H9 (cell line): ENCODE results near the gene SQOR. TPM values are rescaled to one million over a fixed set of nuclear protein-coding genes. Genes with fewer than 3 reads are reported as not detected.

Experiments
- DNase-seq: peaks from one replicate; pipeline ENCODE4 v3.0.0-alpha.2; 2017
- H2AFZ ChIP-seq: one replicate; pipeline ENCODE4 v1.6.1; 2013; ENCODE audit warnings: mild to moderate bottlenecking, low read length, control low read depth, moderate library complexity
- H2AK5ac ChIP-seq: 2 replicates; pipeline ENCODE4 v1.6.1; 2013; ENCODE audit warnings: low read length, control low read depth, mixed read lengths; ENCODE audit not compliant: insufficient read length
- H2BK120ac ChIP-seq: one replicate; pipeline ENCODE4 v1.6.1; 2013; ENCODE audit warnings: low read depth, mild to moderate bottlenecking, low read length, control low read depth, inconsistent platforms; ENCODE audit not compliant: poor library complexity, severe bottlenecking
- H2BK12ac ChIP-seq: 2 replicates; pipeline ENCODE4 v1.6.1; 2013; ENCODE audit warnings: low read length, control low read depth, mixed read lengths, low read depth; ENCODE audit not compliant: insufficient read length
- H2BK15ac ChIP-seq: 2 replicates; pipeline ENCODE4 v1.6.1; 2013; ENCODE audit warnings: low read depth, low read length, control low read depth
- H2BK20ac ChIP-seq: one replicate; pipeline ENCODE4 v1.6.1; 2013; ENCODE audit warnings: low read depth, mild to moderate bottlenecking, low read length, control low read depth, inconsistent platforms; ENCODE audit not compliant: poor library complexity, severe bottlenecking
- H2BK5ac ChIP-seq: 2 replicates; pipeline ENCODE4 v1.6.1; 2013; ENCODE audit warnings: low read length, control low read depth, mixed read lengths; ENCODE audit not compliant: insufficient read length
- H3K14ac ChIP-seq: 2 replicates; pipeline ENCODE4 v1.6.1; 2013; ENCODE audit warnings: low read length, control low read depth; ENCODE audit not compliant: insufficient read depth
- H3K18ac ChIP-seq: 2 replicates; pipeline ENCODE4 v1.6.1; 2013; ENCODE audit warnings: low read depth, mild to moderate bottlenecking, mixed read lengths, low read length, control low read depth; ENCODE audit not compliant: insufficient read length
- H3K23ac ChIP-seq: 2 replicates; pipeline ENCODE4 v1.6.1; 2013; ENCODE audit warnings: low read length, control low read depth, mixed read lengths, low read depth; ENCODE audit not compliant: insufficient read length
- H3K23me2 ChIP-seq: 2 replicates; pipeline ENCODE4 v1.6.1; 2013; ENCODE audit warnings: low read depth, mild to moderate bottlenecking, mixed read lengths, low read length, control low read depth; ENCODE audit not compliant: insufficient read length, poor library complexity, severe bottlenecking
- H3K27ac ChIP-seq: 2 replicates; pipeline ENCODE4 v1.5.1; 2013; ENCODE audit warnings: low read length, control low read depth, mixed read lengths, low read depth; ENCODE audit not compliant: insufficient read length
- H3K27me3 ChIP-seq: 2 replicates; pipeline ENCODE4 v1.6.1; 2013; ENCODE audit warnings: low read length, control low read depth, inconsistent platforms; ENCODE audit not compliant: insufficient read depth
- H3K4ac ChIP-seq: 2 replicates; pipeline ENCODE4 v1.6.1; 2013; ENCODE audit warnings: low read depth, mild to moderate bottlenecking, control low read depth, inconsistent platforms, low read length, moderate library complexity
- H3K4me1 ChIP-seq: 2 replicates; pipeline ENCODE4 v1.6.1; 2013; ENCODE audit warnings: low read length, control low read depth, inconsistent platforms; ENCODE audit not compliant: insufficient read depth
- H3K4me2 ChIP-seq: 2 replicates; pipeline ENCODE4 v1.6.1; 2013; ENCODE audit warnings: low read length, control low read depth, mixed read lengths; ENCODE audit not compliant: insufficient read length, insufficient read depth
- H3K56ac ChIP-seq: 2 replicates; pipeline ENCODE4 v1.6.1; 2013; ENCODE audit warnings: low read depth, mild to moderate bottlenecking, mixed read lengths, low read length, control low read depth; ENCODE audit not compliant: insufficient read length
- H3K79me1 ChIP-seq: 2 replicates; pipeline ENCODE4 v1.6.1; 2013; ENCODE audit warnings: low read depth, mild to moderate bottlenecking, moderate library complexity, low read length, control low read depth, inconsistent platforms; ENCODE audit not compliant: insufficient read depth, poor library complexity, severe bottlenecking
- H3K79me2 ChIP-seq: 2 replicates; pipeline ENCODE4 v1.6.1; 2013; ENCODE audit warnings: low read length, control low read depth, inconsistent platforms; ENCODE audit not compliant: insufficient read depth
- H3K9ac ChIP-seq: 2 replicates; pipeline ENCODE4 v1.6.1; 2013; ENCODE audit warnings: low read length, control low read depth, mixed read lengths; ENCODE audit not compliant: insufficient read length; ENCODE audit errors: extremely low read depth
- H3K9me3 ChIP-seq: one replicate; pipeline ENCODE4 v1.6.1; 2013; ENCODE audit warnings: low read depth, low read length, inconsistent platforms; ENCODE audit not compliant: control insufficient read depth
- H3T11ph ChIP-seq: one replicate; pipeline ENCODE4 v1.6.1; 2013; ENCODE audit warnings: mild to moderate bottlenecking, low read length, control low read depth, inconsistent platforms
- H4K20me1 ChIP-seq: one replicate; pipeline ENCODE4 v1.6.1; 2013; ENCODE audit not compliant: control insufficient read depth, insufficient read length, insufficient read depth
- H4K5ac ChIP-seq: 2 replicates; pipeline ENCODE4 v1.6.1; 2013; ENCODE audit warnings: low read depth, mild to moderate bottlenecking, mixed read lengths, low read length, control low read depth; ENCODE audit not compliant: insufficient read length
- H4K8ac ChIP-seq: replicated peaks from 2 replicates; pipeline ENCODE4 v1.6.1; 2013; ENCODE audit warnings: low read length, control low read depth, mixed read lengths, low read depth; ENCODE audit not compliant: insufficient read length
- H4K91ac ChIP-seq: 2 replicates; pipeline ENCODE4 v1.6.1; 2013; ENCODE audit warnings: low read depth, mild to moderate bottlenecking, moderate library complexity, mixed read lengths, low read length, control low read depth; ENCODE audit not compliant: insufficient read length
- H3K27ac Mint-ChIP-seq, 3 experiments: 2 replicates in 2 of 3; 3 replicates in 1 of 3; pipeline ENCODE4 v1.8.0; 2020 to 2021; ENCODE audit warnings: mixed read lengths in 3 of 3, mild to moderate bottlenecking in 1 of 3, moderate library complexity in 1 of 3
- H3K27me3 Mint-ChIP-seq: 2 replicates; pipeline ENCODE4 v1.8.0; 2021; ENCODE audit warnings: low read depth, mild to moderate bottlenecking, moderate library complexity, mixed read lengths
- H3K36me3 Mint-ChIP-seq, 3 experiments: 2 replicates in 2 of 3; 3 replicates in 1 of 3; pipeline ENCODE4 v1.8.0; 2020 to 2021; ENCODE audit warnings: low read depth in 3 of 3, mixed read lengths in 3 of 3; ENCODE audit not compliant: insufficient read depth in 1 of 3
- H3K4me1 Mint-ChIP-seq, 2 experiments: 2 replicates each; pipeline ENCODE4 v1.8.0; 2020; ENCODE audit warnings: mixed read lengths in 2 of 2
- H3K4me3 Mint-ChIP-seq, 2 experiments: 2 replicates in 1 of 2; 3 replicates in 1 of 2; pipeline ENCODE4 v1.8.0; 2020 to 2021; ENCODE audit warnings: mild to moderate bottlenecking in 2 of 2, mixed read lengths in 2 of 2, moderate library complexity in 1 of 2
- H3K9me3 Mint-ChIP-seq, 2 experiments: 2 replicates in 1 of 2; 3 replicates in 1 of 2; pipeline ENCODE4 v1.8.0; 2020; ENCODE audit warnings: mild to moderate bottlenecking in 2 of 2, mixed read lengths in 2 of 2, moderate library complexity in 1 of 2
- WGBS: extraction: QIAGEN DNeasy Blood & Tissue Kit; methylation state at CpG from one replicate; pipeline ENCODE4 v1.1.7; 2013; ENCODE audit warnings: missing lambda C conversion rate, low lambda C conversion rate, mixed read lengths; ENCODE audit not compliant: insufficient read length; ENCODE audit errors: extremely low coverage; 5-methylcytosine and 5-hydroxymethylcytosine counted together
- total RNA-seq: library from RNA; stranded (reverse); gene quantifications from 2 replicates; pipeline ENCODE4 v1.2.1, GENCODE V29; 2021
- TF ChIP-seq, protein P1 (sequence below): fragments of 200-600 bp; sonication (generic); conservative IDR thresholded peaks from 3 replicates; pipeline ENCODE4 v1.8.0; 2021; ENCODE audit warnings: antibody characterized with exemption, mild to moderate bottlenecking

Gene SQOR
- total RNA-seq, 1 experiment from 2014 or later, result 0.17 TPM

DNA sequence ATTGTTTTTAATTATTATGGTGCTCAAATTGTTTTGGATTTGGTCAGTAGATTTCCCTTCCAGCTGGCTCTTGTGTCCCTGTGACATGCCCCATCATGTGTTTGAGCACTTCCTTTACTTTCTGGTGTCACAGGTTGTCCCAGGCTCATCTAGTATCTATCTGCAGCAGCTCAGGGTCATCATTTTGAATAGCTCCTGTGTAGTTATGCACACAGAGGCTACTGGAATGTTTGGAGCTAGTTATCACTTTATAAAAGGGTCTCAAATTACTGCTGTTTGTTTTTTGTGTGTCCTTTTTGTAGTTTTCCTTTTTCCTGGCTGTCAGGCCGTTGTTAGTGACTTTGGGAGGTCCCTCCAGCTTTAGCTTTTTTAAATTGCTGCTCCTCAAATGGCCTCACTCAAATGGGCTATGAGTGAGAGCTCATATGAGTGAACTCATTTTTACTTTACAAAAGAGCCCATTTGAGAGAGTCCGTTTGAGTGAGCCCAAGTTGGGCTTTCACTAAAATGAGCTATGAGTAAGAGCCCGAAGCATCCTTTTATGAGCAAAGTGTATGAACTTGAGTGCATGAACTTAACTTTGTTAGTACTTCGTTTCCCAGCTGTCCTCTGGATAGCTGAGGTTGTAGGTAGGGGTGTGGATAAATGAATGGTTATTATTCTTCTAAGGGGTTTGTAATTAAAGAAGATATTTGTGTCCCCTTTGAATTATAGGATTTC, 43.8 kb downstream of the SQOR start:
- no peaks in the 10 kb centered on the region for H4K20me1 ChIP-seq
- H3K4me2 ChIP-seq, result no peak overlapping the region
- DNase-seq, result no peak
- H3K27me3 ChIP-seq, result no peaks in the 10 kb centered on the region
- H3K18ac ChIP-seq, result no peak overlapping the region
- no peak overlapping the region for H3K9ac ChIP-seq
- H3K36me3 Mint-ChIP-seq, result no peaks in the 10 kb centered on the region
- TF ChIP-seq, protein P1, sequence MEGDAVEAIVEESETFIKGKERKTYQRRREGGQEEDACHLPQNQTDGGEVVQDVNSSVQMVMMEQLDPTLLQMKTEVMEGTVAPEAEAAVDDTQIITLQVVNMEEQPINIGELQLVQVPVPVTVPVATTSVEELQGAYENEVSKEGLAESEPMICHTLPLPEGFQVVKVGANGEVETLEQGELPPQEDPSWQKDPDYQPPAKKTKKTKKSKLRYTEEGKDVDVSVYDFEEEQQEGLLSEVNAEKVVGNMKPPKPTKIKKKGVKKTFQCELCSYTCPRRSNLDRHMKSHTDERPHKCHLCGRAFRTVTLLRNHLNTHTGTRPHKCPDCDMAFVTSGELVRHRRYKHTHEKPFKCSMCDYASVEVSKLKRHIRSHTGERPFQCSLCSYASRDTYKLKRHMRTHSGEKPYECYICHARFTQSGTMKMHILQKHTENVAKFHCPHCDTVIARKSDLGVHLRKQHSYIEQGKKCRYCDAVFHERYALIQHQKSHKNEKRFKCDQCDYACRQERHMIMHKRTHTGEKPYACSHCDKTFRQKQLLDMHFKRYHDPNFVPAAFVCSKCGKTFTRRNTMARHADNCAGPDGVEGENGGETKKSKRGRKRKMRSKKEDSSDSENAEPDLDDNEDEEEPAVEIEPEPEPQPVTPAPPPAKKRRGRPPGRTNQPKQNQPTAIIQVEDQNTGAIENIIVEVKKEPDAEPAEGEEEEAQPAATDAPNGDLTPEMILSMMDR, result no peak
- no peaks in the 10 kb centered on the region for H3K79me1 ChIP-seq
- no peak overlapping the region for H4K8ac ChIP-seq
- H4K91ac ChIP-seq, result no peak overlapping the region
- no peak overlapping the region for H2BK120ac ChIP-seq
- H3K27ac Mint-ChIP-seq, result no peak overlapping the region
- no peak overlapping the region for H2BK20ac ChIP-seq
- H3K4me1 Mint-ChIP-seq, result no peaks in the 10 kb centered on the region
- no peaks in the 10 kb centered on the region for H3K9me3 Mint-ChIP-seq
- no peak overlapping the region for H2BK12ac ChIP-seq
- no peak overlapping the region for H2AK5ac ChIP-seq
- H2AFZ ChIP-seq, result no peak overlapping the region
- no peaks in the 10 kb centered on the region for H3K9me3 ChIP-seq
- H3K79me2 ChIP-seq, result no peaks in the 10 kb centered on the region
- WGBS, result no CpG with 5 or more reads among the region's 4 CpGs
- no peak overlapping the region for H3K27ac ChIP-seq
- no peak overlapping the region for H3T11ph ChIP-seq
- no peak overlapping the region for H2BK5ac ChIP-seq
- H3K27me3 Mint-ChIP-seq, result peaks cover 4% of the 10 kb centered on the region
- H3K4me3 Mint-ChIP-seq, result no peak overlapping the region
- H3K23ac ChIP-seq, result no peak overlapping the region
- no peaks in the 10 kb centered on the region for H3K4me1 ChIP-seq
- H4K5ac ChIP-seq, result no peak overlapping the region
- no peak overlapping the region for H3K56ac ChIP-seq
- H3K4ac ChIP-seq, result no peak overlapping the region
- H3K14ac ChIP-seq, result no peak overlapping the region
- no peak overlapping the region for H2BK15ac ChIP-seq
- no peaks in the 10 kb centered on the region for H3K23me2 ChIP-seq
